ENCODE results near the gene EXD3.

DNA sequence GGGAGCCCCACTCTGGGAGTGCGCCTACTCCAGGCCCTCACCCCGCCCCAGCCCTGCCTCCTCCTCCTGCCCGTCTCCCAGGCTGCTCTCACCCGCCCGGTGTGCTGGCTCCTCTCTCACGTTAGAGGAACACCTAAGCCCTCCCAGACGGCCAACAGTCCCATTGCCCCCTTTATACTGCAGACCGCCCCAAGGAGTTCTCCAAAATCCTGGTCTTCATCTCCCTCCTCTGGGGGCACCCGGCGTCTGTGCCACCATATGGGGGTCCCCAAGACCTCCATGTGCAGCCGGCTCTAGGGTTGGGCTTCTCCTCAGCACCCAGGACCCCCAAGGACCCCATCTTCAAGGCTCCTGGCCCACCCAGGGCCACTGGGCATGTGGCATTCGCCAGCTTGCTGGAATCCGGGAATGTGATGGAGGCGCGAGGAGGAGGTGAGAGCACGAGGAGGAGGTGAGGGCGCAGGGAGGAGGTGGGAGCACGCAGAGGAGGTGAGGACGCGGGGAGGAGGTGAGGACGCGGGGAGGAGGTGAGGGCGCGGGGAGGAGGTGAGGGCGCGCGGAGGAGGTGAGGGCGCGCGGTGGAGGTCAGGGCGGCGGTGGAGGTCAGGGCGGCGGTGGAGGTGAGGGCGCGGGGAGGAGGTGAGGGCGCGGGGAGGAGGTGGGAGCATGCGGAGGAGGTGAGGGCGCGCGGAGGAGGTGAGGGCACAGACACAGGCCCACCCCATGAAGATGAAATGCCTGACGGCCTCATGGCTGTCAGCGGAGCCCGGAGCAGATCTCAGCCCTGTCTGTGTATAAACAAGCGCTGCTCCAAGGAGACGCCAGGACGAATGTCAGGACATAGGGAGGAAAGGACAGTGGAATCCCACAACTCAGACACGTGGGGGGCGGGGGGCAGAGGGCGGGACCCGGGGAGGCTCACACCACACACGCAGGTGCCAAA, 41.2 kb downstream of the EXD3 start:
- TF ChIP-seq EZH2 (IDR thresholded peaks at IDR 0.05; ENCODE audit: low read length, missing control alignments): no peak
- TF ChIP-seq, protein P1, sequence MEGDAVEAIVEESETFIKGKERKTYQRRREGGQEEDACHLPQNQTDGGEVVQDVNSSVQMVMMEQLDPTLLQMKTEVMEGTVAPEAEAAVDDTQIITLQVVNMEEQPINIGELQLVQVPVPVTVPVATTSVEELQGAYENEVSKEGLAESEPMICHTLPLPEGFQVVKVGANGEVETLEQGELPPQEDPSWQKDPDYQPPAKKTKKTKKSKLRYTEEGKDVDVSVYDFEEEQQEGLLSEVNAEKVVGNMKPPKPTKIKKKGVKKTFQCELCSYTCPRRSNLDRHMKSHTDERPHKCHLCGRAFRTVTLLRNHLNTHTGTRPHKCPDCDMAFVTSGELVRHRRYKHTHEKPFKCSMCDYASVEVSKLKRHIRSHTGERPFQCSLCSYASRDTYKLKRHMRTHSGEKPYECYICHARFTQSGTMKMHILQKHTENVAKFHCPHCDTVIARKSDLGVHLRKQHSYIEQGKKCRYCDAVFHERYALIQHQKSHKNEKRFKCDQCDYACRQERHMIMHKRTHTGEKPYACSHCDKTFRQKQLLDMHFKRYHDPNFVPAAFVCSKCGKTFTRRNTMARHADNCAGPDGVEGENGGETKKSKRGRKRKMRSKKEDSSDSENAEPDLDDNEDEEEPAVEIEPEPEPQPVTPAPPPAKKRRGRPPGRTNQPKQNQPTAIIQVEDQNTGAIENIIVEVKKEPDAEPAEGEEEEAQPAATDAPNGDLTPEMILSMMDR (conservative IDR thresholded peaks at IDR 0.05 in 1 of 2, IDR thresholded peaks at IDR 0.05 in 1 of 2; ENCODE audit: low read depth in 1 of 2, low read length in 2 of 2): no peak
